ENCODE results near the gene THSD4. TPM values are rescaled to one million over a fixed set of nuclear protein-coding genes. Genes with fewer than 3 reads are reported as not detected.

THSD4 gene
- total and polyA plus RNA-seq, 9 of the 15 experiments (the other 6 are each of a cell fraction or from before 2014, with no cell fraction given) = 0.04 TPM; not detected in 5

- no peak for TF ChIP-seq MCM7 (IDR thresholded peaks at IDR 0.05)
- TF ChIP-seq FOSL1 (tag; conservative IDR thresholded peaks at IDR 0.05) = no peak
- no peak for TF ChIP-seq ZNF274 (IDR thresholded peaks at IDR 0.05; ENCODE audit: borderline replicate concordance, low read depth, low read length)
Observed at GRCh38 chr15:71221417-71221816, 106.1 kb downstream of the THSD4 start (continued).

GRCh38 chr15:71223516-71223915 lies 108.2 kb downstream of the THSD4 start:
- no peaks in the 10 kb centered on the region for H4K20me1 ChIP-seq (replicated peaks; ENCODE audit: control insufficient read depth, insufficient read depth, low read length)
- H3K4me1 ChIP-seq (replicated peaks in 1 of 2; ENCODE audit: control insufficient read depth in 2 of 2, insufficient read depth in 2 of 2, low read length in 2 of 2) = no peaks in the 10 kb centered on the region
- H3K79me2 ChIP-seq (ENCODE audit: control insufficient read depth, insufficient read depth, low read length) = no peaks in the 10 kb centered on the region
- intact Hi-C loops (cut with micrococcal nuclease) (no loop called here), in situ Hi-C loops (cut with MboI) (no loop called here)
- no peak overlapping the region for H3K4me2 ChIP-seq (ENCODE audit: insufficient read depth, low read length)
- POLR2A ChIA-PET = no interaction called here
- CTCF ChIA-PET (ENCODE audit: low intra/inter-chr PET ratio) = no interaction called here
- no peak overlapping the region for H3K4me3 ChIP-seq
- H3K9me3 ChIP-seq (replicated peaks; ENCODE audit: control insufficient read depth, insufficient read depth, low read depth, low read length) = no peaks in the 10 kb centered on the region
- BruUV-seq (replicated peaks) = no TSS peak
- no peak overlapping the region for H3K9ac ChIP-seq (ENCODE audit: insufficient read depth in 1 of 2, low read depth in 2 of 2, low read length in 2 of 2)
- no peaks in the 10 kb centered on the region for H3K36me3 ChIP-seq (ENCODE audit: control insufficient read depth, insufficient read depth, low read length)
- H3K9me1 ChIP-seq (ENCODE audit: control insufficient read depth, insufficient read depth, low read length) = no peaks in the 10 kb centered on the region
- H3K27me3 ChIP-seq (ENCODE audit: control insufficient read depth in 2 of 2, insufficient read depth in 2 of 2, low read length in 2 of 2) = peaks cover 0 to 4% of the 10 kb centered on the region in 2 experiments; a peak in 1 of 5 replicates
- H3K27ac ChIP-seq (ENCODE audit: extremely low read depth, low read depth, low read length) = no peak overlapping the region
- no peak for DNase-seq (ENCODE audit: extremely low read depth in 1 of 4, low spot score in 3 of 4)
- no peak overlapping the region for H2AFZ ChIP-seq (ENCODE audit: low read depth, low read length)
- no peak for ATAC-seq
- WGBS (ENCODE audit: insufficient coverage, low coverage, missing lambda C conversion rate) = 3% methylated on average over 2 of the region's 2 CpGs
- FAIRE-seq = no peak
- TF ChIP-seq TARDBP (IDR thresholded peaks at IDR 0.05) (no peak), PML (IDR thresholded peaks at IDR 0.05; ENCODE audit: low read length) (no peak), DIDO1 (tag; IDR thresholded peaks at IDR 0.05; ENCODE audit: low read depth) (no peak), NCOA6 (IDR thresholded peaks at IDR 0.05) (no peak), ETV6 (IDR thresholded peaks at IDR 0.05; ENCODE audit: borderline replicate concordance in 1 of 2, low read depth in 2 of 2, low read length in 1 of 2) (no peak), ETV6 (CRISPR knock-in tag; IDR thresholded peaks at IDR 0.05; ENCODE audit: borderline replicate concordance) (no peak), SMC3 (conservative IDR thresholded peaks at IDR 0.05; ENCODE audit: insufficient read depth, low read depth, low read length) (no peak), ARID1B (IDR thresholded peaks at IDR 0.05) (no peak)
- TF ChIP-seq, protein P1, sequence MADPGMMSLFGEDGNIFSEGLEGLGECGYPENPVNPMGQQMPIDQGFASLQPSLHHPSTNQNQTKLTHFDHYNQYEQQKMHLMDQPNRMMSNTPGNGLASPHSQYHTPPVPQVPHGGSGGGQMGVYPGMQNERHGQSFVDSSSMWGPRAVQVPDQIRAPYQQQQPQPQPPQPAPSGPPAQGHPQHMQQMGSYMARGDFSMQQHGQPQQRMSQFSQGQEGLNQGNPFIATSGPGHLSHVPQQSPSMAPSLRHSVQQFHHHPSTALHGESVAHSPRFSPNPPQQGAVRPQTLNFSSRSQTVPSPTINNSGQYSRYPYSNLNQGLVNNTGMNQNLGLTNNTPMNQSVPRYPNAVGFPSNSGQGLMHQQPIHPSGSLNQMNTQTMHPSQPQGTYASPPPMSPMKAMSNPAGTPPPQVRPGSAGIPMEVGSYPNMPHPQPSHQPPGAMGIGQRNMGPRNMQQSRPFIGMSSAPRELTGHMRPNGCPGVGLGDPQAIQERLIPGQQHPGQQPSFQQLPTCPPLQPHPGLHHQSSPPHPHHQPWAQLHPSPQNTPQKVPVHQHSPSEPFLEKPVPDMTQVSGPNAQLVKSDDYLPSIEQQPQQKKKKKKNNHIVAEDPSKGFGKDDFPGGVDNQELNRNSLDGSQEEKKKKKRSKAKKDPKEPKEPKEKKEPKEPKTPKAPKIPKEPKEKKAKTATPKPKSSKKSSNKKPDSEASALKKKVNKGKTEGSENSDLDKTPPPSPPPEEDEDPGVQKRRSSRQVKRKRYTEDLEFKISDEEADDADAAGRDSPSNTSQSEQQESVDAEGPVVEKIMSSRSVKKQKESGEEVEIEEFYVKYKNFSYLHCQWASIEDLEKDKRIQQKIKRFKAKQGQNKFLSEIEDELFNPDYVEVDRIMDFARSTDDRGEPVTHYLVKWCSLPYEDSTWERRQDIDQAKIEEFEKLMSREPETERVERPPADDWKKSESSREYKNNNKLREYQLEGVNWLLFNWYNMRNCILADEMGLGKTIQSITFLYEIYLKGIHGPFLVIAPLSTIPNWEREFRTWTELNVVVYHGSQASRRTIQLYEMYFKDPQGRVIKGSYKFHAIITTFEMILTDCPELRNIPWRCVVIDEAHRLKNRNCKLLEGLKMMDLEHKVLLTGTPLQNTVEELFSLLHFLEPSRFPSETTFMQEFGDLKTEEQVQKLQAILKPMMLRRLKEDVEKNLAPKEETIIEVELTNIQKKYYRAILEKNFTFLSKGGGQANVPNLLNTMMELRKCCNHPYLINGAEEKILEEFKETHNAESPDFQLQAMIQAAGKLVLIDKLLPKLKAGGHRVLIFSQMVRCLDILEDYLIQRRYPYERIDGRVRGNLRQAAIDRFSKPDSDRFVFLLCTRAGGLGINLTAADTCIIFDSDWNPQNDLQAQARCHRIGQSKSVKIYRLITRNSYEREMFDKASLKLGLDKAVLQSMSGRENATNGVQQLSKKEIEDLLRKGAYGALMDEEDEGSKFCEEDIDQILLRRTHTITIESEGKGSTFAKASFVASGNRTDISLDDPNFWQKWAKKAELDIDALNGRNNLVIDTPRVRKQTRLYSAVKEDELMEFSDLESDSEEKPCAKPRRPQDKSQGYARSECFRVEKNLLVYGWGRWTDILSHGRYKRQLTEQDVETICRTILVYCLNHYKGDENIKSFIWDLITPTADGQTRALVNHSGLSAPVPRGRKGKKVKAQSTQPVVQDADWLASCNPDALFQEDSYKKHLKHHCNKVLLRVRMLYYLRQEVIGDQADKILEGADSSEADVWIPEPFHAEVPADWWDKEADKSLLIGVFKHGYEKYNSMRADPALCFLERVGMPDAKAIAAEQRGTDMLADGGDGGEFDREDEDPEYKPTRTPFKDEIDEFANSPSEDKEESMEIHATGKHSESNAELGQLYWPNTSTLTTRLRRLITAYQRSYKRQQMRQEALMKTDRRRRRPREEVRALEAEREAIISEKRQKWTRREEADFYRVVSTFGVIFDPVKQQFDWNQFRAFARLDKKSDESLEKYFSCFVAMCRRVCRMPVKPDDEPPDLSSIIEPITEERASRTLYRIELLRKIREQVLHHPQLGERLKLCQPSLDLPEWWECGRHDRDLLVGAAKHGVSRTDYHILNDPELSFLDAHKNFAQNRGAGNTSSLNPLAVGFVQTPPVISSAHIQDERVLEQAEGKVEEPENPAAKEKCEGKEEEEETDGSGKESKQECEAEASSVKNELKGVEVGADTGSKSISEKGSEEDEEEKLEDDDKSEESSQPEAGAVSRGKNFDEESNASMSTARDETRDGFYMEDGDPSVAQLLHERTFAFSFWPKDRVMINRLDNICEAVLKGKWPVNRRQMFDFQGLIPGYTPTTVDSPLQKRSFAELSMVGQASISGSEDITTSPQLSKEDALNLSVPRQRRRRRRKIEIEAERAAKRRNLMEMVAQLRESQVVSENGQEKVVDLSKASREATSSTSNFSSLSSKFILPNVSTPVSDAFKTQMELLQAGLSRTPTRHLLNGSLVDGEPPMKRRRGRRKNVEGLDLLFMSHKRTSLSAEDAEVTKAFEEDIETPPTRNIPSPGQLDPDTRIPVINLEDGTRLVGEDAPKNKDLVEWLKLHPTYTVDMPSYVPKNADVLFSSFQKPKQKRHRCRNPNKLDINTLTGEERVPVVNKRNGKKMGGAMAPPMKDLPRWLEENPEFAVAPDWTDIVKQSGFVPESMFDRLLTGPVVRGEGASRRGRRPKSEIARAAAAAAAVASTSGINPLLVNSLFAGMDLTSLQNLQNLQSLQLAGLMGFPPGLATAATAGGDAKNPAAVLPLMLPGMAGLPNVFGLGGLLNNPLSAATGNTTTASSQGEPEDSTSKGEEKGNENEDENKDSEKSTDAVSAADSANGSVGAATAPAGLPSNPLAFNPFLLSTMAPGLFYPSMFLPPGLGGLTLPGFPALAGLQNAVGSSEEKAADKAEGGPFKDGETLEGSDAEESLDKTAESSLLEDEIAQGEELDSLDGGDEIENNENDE (IDR thresholded peaks at IDR 0.05; ENCODE audit: low read depth, low read length) = no peak
